Measurements from ENCODE around the gene DDX5.

DNA sequence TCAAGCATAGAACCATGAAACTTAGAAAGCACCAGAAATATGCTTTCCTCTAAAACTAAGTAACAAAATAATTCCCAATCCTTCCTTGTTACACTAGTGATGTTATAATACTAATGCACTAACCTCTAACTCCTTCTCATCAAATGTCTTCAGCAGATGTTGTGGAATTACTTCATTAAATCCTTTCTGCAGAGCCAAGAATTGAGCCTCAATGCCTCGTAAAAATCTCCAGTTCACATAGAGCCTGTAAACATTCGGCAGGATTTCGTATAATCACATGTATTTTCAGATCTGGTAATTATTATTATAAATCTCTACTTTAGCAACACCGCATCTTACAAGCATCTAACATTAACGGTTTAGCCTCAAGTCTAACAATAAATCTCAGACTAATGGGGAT, 45.4 kb upstream of the DDX5 start:
- no peak for TF ChIP-seq CTCF (conservative IDR thresholded peaks at IDR 0.05)
- TF ChIP-seq EZH2 (IDR thresholded peaks at IDR 0.05; ENCODE audit: low read depth): no peak

Data from PC-9 (cell line).